ENCODE results near the gene LY6G6D.

The LY6G6D gene

GRCh38 chr6:31737315-31737990, 22.3 kb downstream of the LY6G6D start:
- no peak for DNase-seq

GRCh38 chr6:31737991-31738979, 23.1 kb downstream of the LY6G6D start:
- DNase-seq = peak; percentile 43

- peak; percentile 95 for DNase-seq
Observed at GRCh38 chr6:31739639-31740396, 24.7 kb downstream of the LY6G6D start, which contains the start of gene MSH5. Gene MSH5 (plus strand): TSS chr6:31740005. CDS start chr6:31740467, 462 bp downstream.

- DNase-seq = no peak
Observed at GRCh38 chr6:31740397-31741223, 25.5 kb downstream of the LY6G6D start.

- no peak for DNase-seq
Observed at GRCh38 chr6:31741815-31742214, 26.7 kb downstream of the LY6G6D start.

- no peak for DNase-seq
Observed at GRCh38 chr6:31742894-31743293, 27.7 kb downstream of the LY6G6D start.

- DNase-seq = no peak
Observed at GRCh38 chr6:31744422-31744821, 29.3 kb downstream of the LY6G6D start.

GRCh38 chr6:31749301-31750036, 34.3 kb downstream of the LY6G6D start:
- DNase-seq = no peak

- DNase-seq = no peak
Observed at GRCh38 chr6:31750411-31751022, 35.4 kb downstream of the LY6G6D start.

GRCh38 chr6:31752739-31753319, 37.7 kb downstream of the LY6G6D start:
- no peak for DNase-seq

- no peak for DNase-seq
Observed at GRCh38 chr6:31758281-31758680, 43.1 kb downstream of the LY6G6D start.

- DNase-seq = no peak
Observed at GRCh38 chr6:31760790-31761189, 45.6 kb downstream of the LY6G6D start.

GRCh38 chr6:31761343-31761742, 46.2 kb downstream of the LY6G6D start:
- no peak for DNase-seq

- DNase-seq = no peak
Observed at GRCh38 chr6:31762356-31762755, 47.2 kb downstream of the LY6G6D start, which contains the start of gene SAPCD1. Gene SAPCD1 (plus strand): TSS chr6:31762656. CDS start chr6:31763055, 399 bp downstream.

GRCh38 chr6:31762878-31763618, 47.9 kb downstream of the LY6G6D start:
- DNase-seq = no peak

- no peak for DNase-seq
Observed at GRCh38 chr6:31763619-31763940, 48.4 kb downstream of the LY6G6D start.

GRCh38 chr6:31764198-31764597, 49.0 kb downstream of the LY6G6D start:
- no peak for DNase-seq

GRCh38 chr6:31765559-31765909, 50.4 kb downstream of the LY6G6D start:
- no peak for DNase-seq

GRCh38 chr6:31765910-31766794, 51.0 kb downstream of the LY6G6D start:
- DNase-seq = no peak
